Testis (tissue), 3 donors: ENCODE results near the gene ZNF641. TPM values are rescaled to one million over a fixed set of nuclear protein-coding genes. Genes with fewer than 3 reads are reported as not detected.

Source experiments
- DNase-seq: peaks from one replicate; pipeline ENCODE4 v3.0.0-alpha.2; 2019
- H3K27ac ChIP-seq, 2 donors: fragments of 200-600 bp; sonication (generic); one replicate each; pipeline ENCODE4 v1.5.1; 2019
- H3K27me3 ChIP-seq: fragments of 200-600 bp; sonication (generic); one replicate; pipeline ENCODE4 v1.5.1; 2019
- H3K36me3 ChIP-seq: fragments of 200-600 bp; sonication (generic); one replicate; pipeline ENCODE4 v1.5.1; 2017; ENCODE audit warnings: low read depth; ENCODE audit errors: missing control alignments
- H3K4me1 ChIP-seq: fragments of 200-600 bp; sonication (generic); one replicate; pipeline ENCODE4 v1.5.1; 2019
- H3K4me3 ChIP-seq, 2 donors: fragments of 200-600 bp; sonication (generic); one replicate each; pipeline ENCODE4 v1.5.1; 2017 to 2019
- H3K9me3 ChIP-seq: fragments of 200-600 bp; sonication (generic); one replicate; pipeline ENCODE4 v1.5.1; 2017
- POLR2A ChIP-seq: fragments of 450-650 bp; IDR thresholded peaks from one replicate; pipeline ENCODE4 v1.6.1; 2017; ENCODE audit warnings: antibody characterized with exemption, mild to moderate bottlenecking, moderate library complexity
- WGBS, 2 donors: methylation state at CpG; one replicate each; pipeline ENCODE4 v1.1.5; 2018; 5-methylcytosine and 5-hydroxymethylcytosine counted together
- intact Hi-C: fragments of 100-400 bp; cut with DNase I; formaldehyde crosslinking; loops from one replicate; pipeline ENCODE4 v1.15.1; 2023; ENCODE audit warnings: low total_unique reads
- polyA plus RNA-seq: library from polyadenylated mRNA; stranded (reverse); fragments of 350-450 nt; fragmentation: Illumina TruSeq; extraction: RNeasy Lipid Tissue Mini Kit (QIAGEN cat#74804); gene quantifications from one replicate; pipeline ENCODE4 v1.2.3, GENCODE V29; 2014; ENCODE audit warnings: low read depth, low replicate concordance; ENCODE audit not compliant: insufficient read depth
- total RNA-seq, 2 donors: library from RNA; depleted of rRNA; stranded (reverse); fragments of >200 nt; gene quantifications; one replicate each; pipeline ENCODE4 v1.2.3, GENCODE V29; 2016
- TF ChIP-seq, protein P1 (sequence below), 3 experiments: fragments of 450-650 bp in 2 of 3; fragments of 200-600 bp in 1 of 3; sonication (generic) in 1 of 3; IDR thresholded peaks; one replicate each; pipeline ENCODE4 v1.5.1; 2016 to 2019; ENCODE audit warnings: antibody characterized with exemption in 3 of 3, mild to moderate bottlenecking in 2 of 3, moderate library complexity in 1 of 3

The ZNF641 gene
- total and polyA plus RNA-seq, 3 donors from 2014 or later, result 27.2 to 53.3 (median 40.1) TPM

DNA sequence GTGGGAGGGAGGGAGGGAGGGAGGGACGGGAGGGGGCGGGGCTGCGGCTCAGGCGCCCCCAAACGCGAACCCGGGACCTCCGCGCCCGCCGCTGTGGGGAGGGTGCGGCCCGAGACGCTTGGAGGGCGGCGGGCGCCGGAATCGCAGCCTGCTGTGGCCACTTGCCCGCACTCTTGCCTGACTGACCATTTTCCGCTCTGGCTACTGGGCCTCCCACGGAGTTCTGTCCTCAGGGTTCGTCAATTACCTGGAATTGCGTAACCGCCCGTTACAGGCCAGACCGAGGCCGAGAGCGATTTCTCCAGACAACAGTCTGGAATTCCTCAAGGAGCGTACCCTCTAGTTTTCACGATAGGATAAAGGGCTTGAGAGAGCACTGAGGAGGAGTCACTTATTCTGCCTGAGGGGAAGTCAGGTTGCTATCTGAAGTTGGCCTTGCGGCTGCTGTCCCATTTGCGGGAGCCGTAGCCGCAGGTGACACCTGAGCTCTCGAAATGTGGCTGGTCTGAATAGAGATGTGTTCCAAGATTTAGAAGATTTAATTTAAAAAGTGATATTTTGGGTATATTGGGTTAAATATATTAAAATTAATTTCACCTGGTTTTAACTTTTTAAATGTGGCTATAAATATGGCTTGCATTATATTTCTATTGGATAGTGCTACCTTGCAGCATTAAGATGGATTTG lies 446 bp upstream of the ZNF641 start:
- peak overlapping the region; percentile 95 to 98 for H3K27ac ChIP-seq
- no peaks in the 10 kb centered on the region for H3K36me3 ChIP-seq
- WGBS, 2 donors, result 2 to 4% methylated on average over 16 to 34 of the region's 36 CpGs
- peak overlapping the region; percentile 81 to 94 for H3K4me3 ChIP-seq
- H3K9me3 ChIP-seq, result no peaks in the 10 kb centered on the region
- H3K4me1 ChIP-seq, result peaks cover 31% of the 10 kb centered on the region
- no peaks in the 10 kb centered on the region for H3K27me3 ChIP-seq
- TF ChIP-seq, protein P1, sequence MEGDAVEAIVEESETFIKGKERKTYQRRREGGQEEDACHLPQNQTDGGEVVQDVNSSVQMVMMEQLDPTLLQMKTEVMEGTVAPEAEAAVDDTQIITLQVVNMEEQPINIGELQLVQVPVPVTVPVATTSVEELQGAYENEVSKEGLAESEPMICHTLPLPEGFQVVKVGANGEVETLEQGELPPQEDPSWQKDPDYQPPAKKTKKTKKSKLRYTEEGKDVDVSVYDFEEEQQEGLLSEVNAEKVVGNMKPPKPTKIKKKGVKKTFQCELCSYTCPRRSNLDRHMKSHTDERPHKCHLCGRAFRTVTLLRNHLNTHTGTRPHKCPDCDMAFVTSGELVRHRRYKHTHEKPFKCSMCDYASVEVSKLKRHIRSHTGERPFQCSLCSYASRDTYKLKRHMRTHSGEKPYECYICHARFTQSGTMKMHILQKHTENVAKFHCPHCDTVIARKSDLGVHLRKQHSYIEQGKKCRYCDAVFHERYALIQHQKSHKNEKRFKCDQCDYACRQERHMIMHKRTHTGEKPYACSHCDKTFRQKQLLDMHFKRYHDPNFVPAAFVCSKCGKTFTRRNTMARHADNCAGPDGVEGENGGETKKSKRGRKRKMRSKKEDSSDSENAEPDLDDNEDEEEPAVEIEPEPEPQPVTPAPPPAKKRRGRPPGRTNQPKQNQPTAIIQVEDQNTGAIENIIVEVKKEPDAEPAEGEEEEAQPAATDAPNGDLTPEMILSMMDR (IDR thresholded peaks at IDR 0.05), result no peak
- TF ChIP-seq POLR2A, result no peak
- DNase-seq, result peak; percentile 83
- intact Hi-C loops, result no loop called here

DNA sequence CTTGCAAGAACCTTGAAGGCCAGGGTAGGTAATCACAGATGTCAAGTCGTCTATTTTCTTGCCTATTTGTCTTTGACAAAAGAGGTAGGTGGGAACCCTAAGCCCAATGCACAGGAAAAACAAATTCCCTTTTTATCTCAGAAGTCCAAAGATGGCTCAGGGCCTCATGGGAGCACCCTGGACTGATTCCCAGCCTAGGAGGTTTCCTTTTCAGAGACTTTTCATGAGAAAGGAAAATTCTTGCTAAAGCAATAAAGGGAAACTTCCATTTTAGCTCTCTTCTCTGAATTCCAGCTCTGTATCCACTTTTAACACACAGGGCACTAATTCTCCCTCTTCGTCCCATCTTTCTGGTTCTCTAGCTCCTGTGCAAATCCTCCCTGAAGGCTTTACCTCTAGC lies 1.2 kb downstream of the ZNF641 start:
- Histone ChIP-seq H3K4me1 (peaks cover 31% of the 10 kb centered on the region), H3K36me3 (no peaks in the 10 kb centered on the region), H3K4me3 (peak overlapping the region; percentile 81 to 94), H3K9me3 (no peaks in the 10 kb centered on the region), H3K27me3 (no peaks in the 10 kb centered on the region), H3K27ac (peak overlapping the region; percentile 95 to 98)
- intact Hi-C loops, result no loop called here
- DNase-seq, result peak; percentile 50
- 5 to 9% methylated on average over 2 of the region's 2 CpGs for WGBS, 2 donors
- no peak for TF ChIP-seq POLR2A
- TF ChIP-seq, protein P1 (IDR thresholded peaks at IDR 0.05), result no peak

DNA sequence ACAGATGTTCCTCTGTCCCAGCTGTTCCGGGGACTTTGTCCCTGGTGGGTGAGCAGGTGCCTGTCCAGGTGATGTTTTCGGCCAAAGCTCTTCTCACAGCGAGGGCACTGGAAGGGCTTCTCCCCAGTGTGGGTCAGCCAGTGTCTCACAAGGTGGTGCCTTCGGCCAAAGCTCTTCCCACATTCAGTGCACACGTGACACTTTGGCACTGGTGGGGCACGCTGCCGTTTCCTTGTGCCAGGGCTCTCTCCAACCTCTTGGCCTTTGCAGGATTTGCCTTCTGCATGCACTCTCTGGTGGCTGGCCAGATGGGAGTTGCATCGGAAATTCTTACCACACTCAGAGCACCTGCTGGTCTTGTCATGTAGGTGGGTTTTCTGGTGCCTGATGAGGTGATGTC lies 7.7 kb downstream of the ZNF641 start:
- no peak overlapping the region for H3K27ac ChIP-seq
- H3K36me3 ChIP-seq, result no peaks in the 10 kb centered on the region
- H3K27me3 ChIP-seq, result no peaks in the 10 kb centered on the region
- H3K9me3 ChIP-seq, result no peaks in the 10 kb centered on the region
- intact Hi-C loops, result no loop called here
- TF ChIP-seq, protein P1 (IDR thresholded peaks at IDR 0.05), result no peak
- no peak for TF ChIP-seq POLR2A
- DNase-seq, result no peak
- no peaks in the 10 kb centered on the region for H3K4me1 ChIP-seq
- no peak overlapping the region for H3K4me3 ChIP-seq
- WGBS, 2 donors, result 85 to 94% methylated on average over 6 to 8 of the region's 8 CpGs

DNA sequence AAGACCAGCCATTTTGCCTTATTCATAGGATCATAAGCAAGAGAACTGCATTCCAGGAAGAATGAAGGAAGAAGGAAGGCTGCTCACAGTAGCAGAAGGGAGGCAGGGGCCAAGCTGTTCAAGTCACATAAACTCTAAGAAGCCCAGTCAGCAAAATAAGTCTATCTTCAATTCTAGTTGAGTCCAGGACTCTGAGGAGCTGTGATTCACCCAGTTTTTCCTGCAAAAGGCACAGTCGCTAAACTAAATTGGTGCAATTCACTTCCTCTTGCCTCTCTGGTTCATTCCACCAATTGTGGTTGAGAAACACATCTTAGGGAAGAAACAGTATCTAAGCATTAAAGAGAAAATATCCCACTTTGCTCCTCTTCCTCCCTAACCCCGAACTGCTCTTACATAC lies 9.8 kb downstream of the ZNF641 start:
- Histone ChIP-seq H3K36me3 (no peaks in the 10 kb centered on the region), H3K4me3 (no peak overlapping the region), H3K9me3 (no peaks in the 10 kb centered on the region), H3K27ac (no peak overlapping the region), H3K27me3 (no peaks in the 10 kb centered on the region), H3K4me1 (no peaks in the 10 kb centered on the region)
- intact Hi-C loops, result no loop called here
- DNase-seq, result no peak
- TF ChIP-seq POLR2A, result no peak
- TF ChIP-seq, protein P1 (IDR thresholded peaks at IDR 0.05), result no peak
- 73 to 83% methylated on average over 2 of the region's 2 CpGs for WGBS, 2 donors
